OCI-LY1 (cell line): ENCODE results near the gene CLPTM1L.

Source experiments
- H2AFZ ChIP-seq: fragments of 200-600 bp; sonication (generic), shearing (Covaris generic); 2 replicates; pipeline ENCODE4 v1.6.0; 2014; ENCODE audit warnings: antibody characterized with exemption, mild to moderate bottlenecking, low read length
- H3F3A ChIP-seq: fragments of 200-600 bp; sonication (generic), shearing (Covaris generic); 2 replicates; pipeline ENCODE4 v1.6.0; 2014; ENCODE audit warnings: mild to moderate bottlenecking, antibody characterized with exemption, low read length, moderate library complexity; ENCODE audit not compliant: insufficient read depth
- H3K27ac ChIP-seq: fragments of 200-600 bp; sonication (generic); 2 replicates; pipeline ENCODE4 v1.5.1; 2014; ENCODE audit warnings: low read length, mixed run types, mild to moderate bottlenecking, low read depth; ENCODE audit not compliant: poor library complexity, severe bottlenecking
- H3K27me3 ChIP-seq: fragments of 200-600 bp; sonication (generic); 2 replicates; pipeline ENCODE4 v1.6.0; 2014; ENCODE audit warnings: antibody characterized with exemption, mild to moderate bottlenecking, low read length, moderate library complexity; ENCODE audit not compliant: insufficient read depth
- H3K36me3 ChIP-seq: fragments of 200-600 bp; sonication (generic); 2 replicates; pipeline ENCODE4 v1.6.1; 2014; ENCODE audit warnings: mild to moderate bottlenecking, antibody characterized with exemption, low read length, moderate library complexity, mixed read lengths; ENCODE audit not compliant: insufficient read depth
- H3K4me1 ChIP-seq: fragments of 200-600 bp; sonication (generic); 2 replicates; pipeline ENCODE4 v1.5.1; 2014; ENCODE audit warnings: mild to moderate bottlenecking, low read length, moderate library complexity; ENCODE audit not compliant: insufficient read depth, severe bottlenecking
- H3K4me2 ChIP-seq: fragments of 200-600 bp; sonication (generic), shearing (Covaris generic); 2 replicates; pipeline ENCODE4 v1.6.1; 2014; ENCODE audit warnings: low read length
- H3K4me3 ChIP-seq: fragments of 200-600 bp; sonication (generic); 2 replicates; pipeline ENCODE4 v1.5.1; 2014; ENCODE audit warnings: low read length, low read depth, mild to moderate bottlenecking, mixed read lengths; ENCODE audit not compliant: poor library complexity, severe bottlenecking
- H3K79me2 ChIP-seq: fragments of 200-600 bp; shearing (Covaris generic); 2 replicates; pipeline ENCODE4 v1.6.1; 2016; ENCODE audit warnings: mixed run types, low read length, mixed read lengths; ENCODE audit not compliant: insufficient read depth
- H3K9ac ChIP-seq: fragments of 200-600 bp; sonication (generic), shearing (Covaris generic); 2 replicates; pipeline ENCODE4 v1.6.1; 2014; ENCODE audit warnings: mild to moderate bottlenecking, low read length, mixed read lengths
- H3K9me2 ChIP-seq: fragments of 200-600 bp; sonication (generic), shearing (Covaris generic); 2 replicates; pipeline ENCODE4 v1.6.1; 2014; ENCODE audit warnings: low read depth, mild to moderate bottlenecking, low read length, mixed read lengths
- H3K9me3 ChIP-seq: fragments of 200-600 bp; shearing (Covaris generic); 2 replicates; pipeline ENCODE4 v1.6.1; 2014; ENCODE audit warnings: low read length, mixed read lengths
- H4K20me1 ChIP-seq: fragments of 200-600 bp; sonication (generic), shearing (Covaris generic); 2 replicates; pipeline ENCODE4 v1.6.0; 2016; ENCODE audit warnings: mild to moderate bottlenecking, low read length; ENCODE audit not compliant: insufficient read depth
- EZH2 ChIP-seq: fragments of 200-600 bp; sonication (generic), shearing (Covaris generic); IDR thresholded peaks from 2 replicates; pipeline ENCODE4 v1.8.0; 2017; ENCODE audit warnings: borderline replicate concordance, mixed run types, mild to moderate bottlenecking, antibody characterized with exemption, low read length, moderate library complexity, mixed read lengths
- TF ChIP-seq, protein P1 (sequence below): fragments of 200-600 bp; sonication (generic), shearing (Covaris generic); IDR thresholded peaks from 2 replicates; pipeline ENCODE4 v1.5.1; 2017; ENCODE audit warnings: mild to moderate bottlenecking, antibody characterized with exemption, low read length, moderate library complexity, mixed read lengths

Gene CLPTM1L

GRCh38 chr5:1382248-1382700 is 37.4 kb upstream of the CLPTM1L start:
- no peak overlapping the region for H3K4me3 ChIP-seq
- no peaks in the 10 kb centered on the region for H3K36me3 ChIP-seq
- no peaks in the 10 kb centered on the region for H3K79me2 ChIP-seq
- H3K9ac ChIP-seq, result no peak overlapping the region
- TF ChIP-seq EZH2, result no peak
- TF ChIP-seq, protein P1, sequence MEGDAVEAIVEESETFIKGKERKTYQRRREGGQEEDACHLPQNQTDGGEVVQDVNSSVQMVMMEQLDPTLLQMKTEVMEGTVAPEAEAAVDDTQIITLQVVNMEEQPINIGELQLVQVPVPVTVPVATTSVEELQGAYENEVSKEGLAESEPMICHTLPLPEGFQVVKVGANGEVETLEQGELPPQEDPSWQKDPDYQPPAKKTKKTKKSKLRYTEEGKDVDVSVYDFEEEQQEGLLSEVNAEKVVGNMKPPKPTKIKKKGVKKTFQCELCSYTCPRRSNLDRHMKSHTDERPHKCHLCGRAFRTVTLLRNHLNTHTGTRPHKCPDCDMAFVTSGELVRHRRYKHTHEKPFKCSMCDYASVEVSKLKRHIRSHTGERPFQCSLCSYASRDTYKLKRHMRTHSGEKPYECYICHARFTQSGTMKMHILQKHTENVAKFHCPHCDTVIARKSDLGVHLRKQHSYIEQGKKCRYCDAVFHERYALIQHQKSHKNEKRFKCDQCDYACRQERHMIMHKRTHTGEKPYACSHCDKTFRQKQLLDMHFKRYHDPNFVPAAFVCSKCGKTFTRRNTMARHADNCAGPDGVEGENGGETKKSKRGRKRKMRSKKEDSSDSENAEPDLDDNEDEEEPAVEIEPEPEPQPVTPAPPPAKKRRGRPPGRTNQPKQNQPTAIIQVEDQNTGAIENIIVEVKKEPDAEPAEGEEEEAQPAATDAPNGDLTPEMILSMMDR, result no peak
- no peak overlapping the region for H3K4me2 ChIP-seq
- H2AFZ ChIP-seq, result no peak overlapping the region
- peaks cover 7% of the 10 kb centered on the region; the same call in 1 of the 2 replicates for H3K27me3 ChIP-seq
- no peaks in the 10 kb centered on the region for H4K20me1 ChIP-seq
- no peak overlapping the region for H3K27ac ChIP-seq
- peaks cover 11% of the 10 kb centered on the region for H3K4me1 ChIP-seq
- peaks cover 8% of the 10 kb centered on the region; the same call in 1 of the 2 replicates for H3K9me3 ChIP-seq
- H3F3A ChIP-seq, result no peaks in the 10 kb centered on the region
- no peaks in the 10 kb centered on the region for H3K9me2 ChIP-seq

- H3K27ac ChIP-seq, result no peak overlapping the region
- H2AFZ ChIP-seq, result no peak overlapping the region
- H3K36me3 ChIP-seq, result no peaks in the 10 kb centered on the region
- TF ChIP-seq, protein P1, result no peak
- TF ChIP-seq EZH2, result no peak
- no peak overlapping the region for H3K4me2 ChIP-seq
- no peaks in the 10 kb centered on the region for H4K20me1 ChIP-seq
- no peaks in the 10 kb centered on the region for H3K79me2 ChIP-seq
- peaks cover 6% of the 10 kb centered on the region; the same call in 1 of the 2 replicates for H3K27me3 ChIP-seq
- peaks cover 10% of the 10 kb centered on the region for H3K4me1 ChIP-seq
- H3F3A ChIP-seq, result no peaks in the 10 kb centered on the region
- H3K9me3 ChIP-seq, result peaks cover 8% of the 10 kb centered on the region; the same call in 1 of the 2 replicates
- H3K9me2 ChIP-seq, result no peaks in the 10 kb centered on the region
- H3K9ac ChIP-seq, result no peak overlapping the region
- H3K4me3 ChIP-seq, result no peak overlapping the region
Measured at GRCh38 chr5:1381370-1382247, 36.7 kb upstream of the CLPTM1L start.

DNA sequence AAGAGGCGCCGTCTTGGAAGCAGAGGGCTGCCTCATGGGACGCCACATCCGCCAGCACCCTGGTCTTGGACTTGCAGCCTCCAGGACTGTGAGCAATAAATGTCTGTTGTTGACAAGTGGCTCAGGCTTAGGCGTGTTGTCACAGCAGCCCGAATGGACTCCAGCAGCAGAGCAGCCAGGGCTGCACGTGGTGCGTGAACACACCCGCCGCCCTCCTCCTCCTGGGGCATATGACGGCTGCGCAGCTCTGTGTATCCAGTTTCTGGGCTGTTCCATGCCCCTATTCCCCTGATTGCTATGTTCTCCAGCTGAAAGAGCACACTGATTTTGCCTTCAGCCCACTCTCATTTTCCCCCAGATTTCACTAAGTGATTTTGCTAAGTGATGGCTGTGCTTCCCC is 36.0 kb upstream of the CLPTM1L start:
- Histone ChIP-seq H3K9ac (no peak overlapping the region), H3K9me2 (no peaks in the 10 kb centered on the region), H3K36me3 (no peaks in the 10 kb centered on the region), H3K27me3 (peaks cover 9% of the 10 kb centered on the region; the same call in 1 of the 2 replicates), H3K27ac (no peak overlapping the region), H3K4me2 (peak overlapping the region; percentile 5; the same call in 1 of the 2 replicates), H3K9me3 (peaks cover 8% of the 10 kb centered on the region; the same call in 1 of the 2 replicates), H3K4me3 (no peak overlapping the region), H3K4me1 (peaks cover 5% of the 10 kb centered on the region), H2AFZ (no peak overlapping the region), H3K79me2 (no peaks in the 10 kb centered on the region), H4K20me1 (no peaks in the 10 kb centered on the region), H3F3A (no peaks in the 10 kb centered on the region)
- TF ChIP-seq, protein P1, result no peak
- no peak for TF ChIP-seq EZH2
